Stomach (tissue), 4 donors: ENCODE data around the gene DCLK1.

Experiments
- POLR2A ChIP-seq, 4 donors: fragments of 450-650 bp; IDR thresholded peaks; one replicate each; pipeline ENCODE4 v1.6.1; 2016; ENCODE audit warnings: antibody characterized with exemption in 4 of 4, control low read depth in 2 of 4, mild to moderate bottlenecking in 1 of 4, moderate library complexity in 1 of 4
- POLR2AphosphoS5 ChIP-seq, 3 donors: sonication (generic); formaldehyde crosslinking; IDR thresholded peaks; one replicate each; pipeline ENCODE4 v1.6.1; 2016; ENCODE audit warnings: antibody characterized with exemption in 3 of 3

GRCh38 chr13:35729926-35730627 is 401.1 kb downstream of the DCLK1 start:
- TF ChIP-seq POLR2AphosphoS5 (IDR thresholded peaks at IDR 0.05) (no peak), POLR2A (IDR thresholded peaks at IDR 0.05) (no peak)
